Measurements from ENCODE around the gene TRIP13. TPM values are rescaled to one million over a fixed set of nuclear protein-coding genes. Genes with fewer than 3 reads are reported as not detected.

Gene TRIP13
- total and polyA plus RNA-seq, 2 of the 4 experiments (the other 2 are of a cell fraction): 17.1 to 35.5 TPM

- TF ChIP-seq MXI1 (IDR thresholded peaks at IDR 0.05; ENCODE audit: borderline replicate concordance, low read depth, low read length): no peak
- no peak for TF ChIP-seq RAD21 (IDR thresholded peaks at IDR 0.05; ENCODE audit: low read length)
Observed at GRCh38 chr5:966941-967340, 74.3 kb downstream of the TRIP13 start (continued).

Other genes with a start within 250 kb of the TRIP13 start
- under 0.01 TPM in 2 replicates for gene TPPP, start 199.5 kb upstream of the TRIP13 start, total RNA-seq (2012; rRNA removed)
- 0.06 and 0.07 TPM in 2 replicates for gene TPPP, start 199.5 kb upstream of the TRIP13 start, polyA plus RNA-seq (2012; rRNA removed)
- not detected in 2 replicates for gene ZDHHC11B, start 108.2 kb upstream of the TRIP13 start, total RNA-seq (2012; rRNA removed)
- gene ZDHHC11B, start 108.2 kb upstream of the TRIP13 start, polyA plus RNA-seq (2012; rRNA removed): 0.12 TPM in 1 of 2 replicates, not detected in the other
- 0.28 and 0.36 TPM in 2 replicates for gene ZDHHC11, start 41.9 kb upstream of the TRIP13 start, total RNA-seq (2012; rRNA removed)
- 1.6 and 1.7 TPM in 2 replicates for gene ZDHHC11, start 41.9 kb upstream of the TRIP13 start, polyA plus RNA-seq (2012; rRNA removed)
- 40.0 and 43.4 TPM in 2 replicates for gene BRD9, start 83 bp upstream of the TRIP13 start, total RNA-seq (2012; rRNA removed)
- 19.1 and 22.0 TPM in 2 replicates for gene BRD9, start 83 bp upstream of the TRIP13 start, polyA plus RNA-seq (2012; rRNA removed)
- not detected in 2 replicates for gene NKD2, start 115.9 kb downstream of the TRIP13 start, total RNA-seq (2012; rRNA removed)
- gene NKD2, start 115.9 kb downstream of the TRIP13 start, polyA plus RNA-seq (2012; rRNA removed): not detected in 2 replicates
- gene SLC12A7, start 219.2 kb downstream of the TRIP13 start, total RNA-seq (2012; rRNA removed): 3.0 and 3.3 TPM in 2 replicates
- gene SLC12A7, start 219.2 kb downstream of the TRIP13 start, polyA plus RNA-seq (2012; rRNA removed): 6.1 and 7.5 TPM in 2 replicates

Measured in IMR-90 (cell line).